HG02623 (cell line): Measurements from ENCODE around the gene MROH8.

Experiments used
- ATAC-seq: cut with Tn5 transposase; IDR thresholded peaks from one replicate; pipeline ENCODE4 v1.9.1; 2021; ENCODE audit warnings: moderate library complexity; ENCODE audit not compliant: unreplicated experiment

The MROH8 gene

DNA sequence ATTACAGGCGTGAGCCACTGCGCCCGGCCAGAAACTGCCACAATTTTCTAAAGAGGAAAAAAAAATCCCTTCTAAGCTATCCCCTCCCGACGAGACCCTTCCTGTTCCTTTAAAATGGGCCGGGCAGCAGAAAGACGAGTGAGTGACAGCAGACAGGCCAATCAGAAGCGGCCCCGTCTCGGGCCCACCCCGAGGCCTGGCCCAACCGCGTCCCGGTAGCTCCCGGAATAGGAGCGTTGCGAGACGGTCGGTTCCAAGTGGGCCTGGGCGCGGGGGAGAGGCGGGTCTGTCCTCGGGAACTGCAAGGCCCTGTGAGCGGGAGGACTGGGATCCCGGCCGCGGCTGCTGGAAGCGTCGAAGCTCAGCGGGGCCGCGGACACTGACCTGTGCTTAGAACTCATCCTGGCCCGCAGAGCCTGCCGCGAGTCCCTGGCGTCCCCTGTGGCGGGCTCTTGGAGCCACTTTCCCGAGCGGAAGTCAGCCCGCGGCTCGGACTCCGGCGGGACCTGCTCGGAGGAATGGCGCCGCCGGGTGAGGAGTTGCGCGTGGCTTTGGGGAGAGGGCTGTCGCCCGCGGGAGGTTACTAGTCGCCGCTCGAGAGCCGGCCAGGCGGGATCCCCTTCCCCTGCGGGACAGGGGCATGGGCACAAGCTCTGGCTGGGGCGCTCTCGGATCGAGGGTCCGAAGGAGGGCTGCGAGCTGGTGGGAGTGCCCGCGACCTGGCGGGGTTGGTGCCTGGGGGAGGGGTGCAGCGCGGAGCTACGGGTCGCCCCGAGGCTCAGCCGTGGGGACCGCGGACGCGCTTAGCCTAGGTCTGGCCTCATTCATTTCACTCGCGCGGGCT lies at the start of gene MROH8, which contains the start of gene RPN2:
TSS of gene MROH8 (minus strand) at position 710 of the 844 bp plus-strand sequence.
TSS of gene RPN2 (plus strand) at position 492 of the 844 bp plus-strand sequence. CDS start at position 519, 27 bp downstream.
- ATAC-seq, result peak; percentile 94

- no peak for ATAC-seq
Observed at GRCh38 chr20:37228656-37229055, 49.3 kb upstream of the MROH8 start.

- ATAC-seq, result no peak
Observed at GRCh38 chr20:37228082-37228481, 48.7 kb upstream of the MROH8 start.

- no peak for ATAC-seq
Observed at GRCh38 chr20:37226889-37227288, 47.5 kb upstream of the MROH8 start.

DNA sequence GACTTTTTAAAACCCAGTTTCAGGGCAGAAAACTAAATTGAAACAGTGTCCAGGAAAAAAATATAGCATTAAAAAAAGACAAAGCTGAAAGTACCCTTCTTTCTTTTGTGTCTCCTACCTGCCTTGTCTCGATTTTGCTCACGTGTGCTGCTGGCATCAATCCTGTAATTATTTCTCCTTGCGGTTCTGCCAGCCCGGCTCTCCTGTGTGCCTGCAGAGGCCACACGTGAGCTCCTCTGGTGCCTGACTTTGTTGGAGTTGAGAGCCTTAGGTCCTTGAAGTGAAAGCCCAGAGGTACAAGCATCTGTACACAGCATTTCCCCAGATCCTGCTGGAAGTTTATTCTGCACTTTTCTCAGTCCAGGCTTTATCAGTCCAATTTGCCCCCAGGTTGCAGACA lies 45.8 kb upstream of the MROH8 start:
- ATAC-seq, result no peak

- ATAC-seq, result no peak
Observed at GRCh38 chr20:37223053-37223452, 43.7 kb upstream of the MROH8 start.

DNA sequence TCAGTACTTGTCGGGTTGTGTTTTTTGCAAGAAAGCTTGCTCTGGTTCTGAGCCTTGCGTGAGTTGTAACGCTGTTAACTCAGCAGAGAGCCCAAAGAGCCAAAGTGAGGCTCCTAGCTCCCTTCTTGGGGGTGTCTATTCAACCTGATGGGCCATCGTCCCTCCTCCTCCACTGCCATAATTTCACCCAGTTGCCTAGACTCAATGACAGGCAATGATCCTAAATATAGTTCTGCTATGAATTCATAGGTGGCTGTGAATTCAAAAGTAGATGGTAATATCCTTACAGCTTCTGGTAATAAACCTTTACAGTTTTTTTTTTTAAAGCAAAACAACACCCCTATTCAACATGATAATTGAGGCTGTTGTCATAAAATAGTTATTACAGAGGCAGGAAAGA lies 42.7 kb upstream of the MROH8 start:
- ATAC-seq, result no peak

- ATAC-seq, result no peak
Observed at GRCh38 chr20:37220731-37221130, 41.4 kb upstream of the MROH8 start.

DNA sequence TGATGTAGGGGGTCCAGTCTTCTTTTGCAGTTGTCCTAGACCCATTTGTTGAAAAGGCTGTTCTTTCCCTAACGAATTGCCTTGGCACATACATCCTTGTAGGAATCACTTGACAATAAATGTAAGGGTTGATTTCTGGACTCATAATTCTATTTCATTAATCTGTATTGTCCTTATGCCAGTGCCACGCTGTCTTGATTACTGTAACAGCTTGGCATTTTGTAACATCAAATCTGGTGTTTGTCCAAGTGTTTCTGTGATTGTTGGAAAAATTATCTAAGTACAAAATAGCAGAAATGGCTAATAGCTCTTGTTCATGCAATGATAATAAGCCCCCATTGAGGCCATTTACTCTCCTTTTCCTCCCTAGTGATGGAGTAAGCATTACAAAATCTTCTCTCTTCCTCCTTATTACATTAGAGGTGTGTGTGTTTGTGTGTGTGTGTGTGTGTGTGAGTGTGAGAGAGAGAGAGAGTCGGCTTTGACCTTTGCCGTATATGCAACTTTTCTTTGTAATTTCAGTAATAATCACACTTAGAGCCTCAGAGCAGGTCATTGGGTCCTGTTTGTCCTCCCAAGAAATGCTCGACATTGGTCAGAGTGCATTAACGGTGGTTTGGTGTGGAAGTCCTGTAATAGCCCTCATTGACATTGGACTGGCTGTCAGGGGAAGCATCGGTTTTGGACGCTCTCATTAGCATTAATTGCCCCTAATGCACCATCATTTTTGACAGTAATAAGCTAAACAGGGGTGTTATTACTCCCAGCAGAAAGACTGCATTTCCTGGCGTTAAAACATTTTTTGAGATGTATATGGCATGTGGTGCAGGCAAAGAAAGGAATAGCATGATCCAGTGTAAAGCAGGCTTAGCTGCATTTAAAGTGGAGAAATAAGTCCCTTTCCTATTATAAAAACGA lies 40.7 kb upstream of the MROH8 start:
- ATAC-seq, result no peak

GRCh38 chr20:37218976-37219375 lies 39.6 kb upstream of the MROH8 start:
- ATAC-seq, result no peak

- no peak for ATAC-seq
Observed at GRCh38 chr20:37218441-37218840, 39.1 kb upstream of the MROH8 start.

- ATAC-seq, result no peak
Observed at GRCh38 chr20:37209661-37210314, 30.4 kb upstream of the MROH8 start.

DNA sequence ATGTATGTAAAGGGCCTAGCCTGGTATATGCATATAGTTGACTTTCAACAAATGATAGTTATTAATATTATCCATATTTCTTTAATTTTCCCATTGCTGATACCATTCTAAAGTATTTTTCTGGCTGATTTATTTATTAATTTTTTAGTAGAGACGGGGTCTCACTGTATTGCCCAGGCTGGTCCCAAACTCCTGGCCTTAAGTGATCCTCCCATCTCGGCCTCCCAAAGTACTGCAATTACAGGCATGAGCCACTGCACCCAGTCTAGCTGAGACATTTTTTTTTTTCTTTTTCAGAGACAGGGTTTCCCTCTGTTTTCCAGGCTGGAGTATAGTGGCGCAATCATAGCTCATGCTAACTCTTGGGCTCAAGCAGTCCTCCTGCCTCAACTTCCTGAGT lies 29.8 kb upstream of the MROH8 start:
- no peak for ATAC-seq

- no peak for ATAC-seq
Observed at GRCh38 chr20:37207171-37207570, 27.8 kb upstream of the MROH8 start.

- ATAC-seq, result no peak
Observed at GRCh38 chr20:37205794-37206193, 26.4 kb upstream of the MROH8 start.

- ATAC-seq, result no peak
Observed at GRCh38 chr20:37205130-37205529, 25.8 kb upstream of the MROH8 start.

GRCh38 chr20:37204056-37204455 lies 24.7 kb upstream of the MROH8 start:
- ATAC-seq, result no peak

GRCh38 chr20:37202267-37202943 lies 23.1 kb upstream of the MROH8 start:
- ATAC-seq, result no peak

DNA sequence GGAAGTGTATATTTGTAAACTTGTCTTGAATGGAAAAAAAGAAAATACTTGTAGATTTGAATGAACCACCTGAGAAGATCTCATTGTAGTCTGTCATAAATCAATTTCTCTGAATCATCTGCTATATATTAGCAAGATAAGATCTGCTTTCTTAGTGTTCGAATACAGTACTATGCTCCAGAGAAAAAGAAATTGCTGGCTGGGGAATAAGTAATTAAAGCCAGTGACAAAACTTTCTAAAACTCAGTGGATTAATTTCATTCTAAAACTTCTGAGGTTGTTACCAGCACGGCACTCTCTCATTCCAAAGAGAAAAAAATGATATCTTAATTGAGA lies 22.4 kb upstream of the MROH8 start:
- no peak for ATAC-seq

- no peak for ATAC-seq
Observed at GRCh38 chr20:37200926-37201826, 21.8 kb upstream of the MROH8 start.
